H1 (cell line): ENCODE measurements around the gene PTN. TPM values are rescaled to one million over a fixed set of nuclear protein-coding genes. Genes with fewer than 3 reads are reported as not detected.

Source experiments
- CREB1 ChIP-seq: IDR thresholded peaks from 2 replicates; pipeline ENCODE4 v1.6.1; 2012; ENCODE audit warnings: inconsistent platforms
- polyA plus RNA-seq, 7 experiments: library from polyadenylated mRNA; depleted of rRNA in 3 of 7; stranded (reverse) in 5 of 7; unstranded in 2 of 7; fragments of >200 nt in 5 of 7; fragments of 200-250 nt in 2 of 7; gene quantifications; 1 replicate in 5 of 7; 2 replicates in 1 of 7; 4 replicates in 1 of 7; pipeline versions ENCODE4 v1.2.1 to v1.2.3, GENCODE V29; 2011 to 2013; ENCODE audit warnings: missing spikeins in 2 of 7, mixed read lengths in 2 of 7
- total RNA-seq: library from RNA; stranded (reverse); fragmentation: NEBNext Ultra II Directional; extraction: Animal tissue kit (Norgen Biotek cat#: 25700); gene quantifications from 2 replicates; pipeline ENCODE4 v1.2.1, GENCODE V29; 2021
- TF ChIP-seq, protein P1 (sequence below): IDR thresholded peaks from 2 replicates; pipeline ENCODE4 v1.6.1; 2012; ENCODE audit warnings: low read length, inconsistent platforms

PTN gene
- total and polyA plus RNA-seq, 2 of the 8 experiments (the other 6 are each of a cell fraction or from before 2014, with no cell fraction given): 23.1 to 27.8 TPM

DNA sequence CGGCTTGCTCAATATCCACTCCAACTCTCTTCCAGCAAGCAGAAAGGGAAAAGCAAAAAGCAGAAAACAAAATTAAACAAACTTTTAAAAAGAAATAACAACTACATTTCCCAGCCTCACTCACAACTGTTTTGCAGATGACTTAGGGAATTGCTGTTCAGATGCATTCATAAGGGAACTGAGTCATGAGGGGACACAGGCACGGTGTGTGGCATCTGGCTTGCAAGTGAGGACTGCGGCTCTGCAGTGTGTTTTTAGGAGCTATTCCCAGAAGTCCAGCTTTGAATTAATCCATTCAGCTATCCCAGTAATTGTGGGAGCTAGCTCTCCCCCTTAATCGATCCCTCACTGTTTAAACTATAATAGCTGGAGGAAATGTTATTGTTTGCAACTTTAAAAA, 30.3 kb downstream of the PTN start (continued):
- no peak for TF ChIP-seq CREB1
- TF ChIP-seq, protein P1, sequence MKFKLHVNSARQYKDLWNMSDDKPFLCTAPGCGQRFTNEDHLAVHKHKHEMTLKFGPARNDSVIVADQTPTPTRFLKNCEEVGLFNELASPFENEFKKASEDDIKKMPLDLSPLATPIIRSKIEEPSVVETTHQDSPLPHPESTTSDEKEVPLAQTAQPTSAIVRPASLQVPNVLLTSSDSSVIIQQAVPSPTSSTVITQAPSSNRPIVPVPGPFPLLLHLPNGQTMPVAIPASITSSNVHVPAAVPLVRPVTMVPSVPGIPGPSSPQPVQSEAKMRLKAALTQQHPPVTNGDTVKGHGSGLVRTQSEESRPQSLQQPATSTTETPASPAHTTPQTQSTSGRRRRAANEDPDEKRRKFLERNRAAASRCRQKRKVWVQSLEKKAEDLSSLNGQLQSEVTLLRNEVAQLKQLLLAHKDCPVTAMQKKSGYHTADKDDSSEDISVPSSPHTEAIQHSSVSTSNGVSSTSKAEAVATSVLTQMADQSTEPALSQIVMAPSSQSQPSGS: no peak
